ENCODE data around the gene DNAAF2. TPM values are rescaled to one million over a fixed set of nuclear protein-coding genes. Genes with fewer than 3 reads are reported as not detected.
A peak's percentile ranks its signal among the peaks of the same experiment; 100 is the strongest.

DNAAF2 gene
- total and polyA plus RNA-seq, 2 of the 13 experiments (the other 11 are each of a cell fraction or from before 2014, with no cell fraction given), result 6.1 to 13.6 TPM

GRCh38 chr14:49620182-49621113 lies 14.6 kb downstream of the DNAAF2 start, which contains the start of the genes MGAT2 and RPL36AL (continued):
- TF ChIP-seq ZUFSP (CRISPR knock-in tag; IDR thresholded peaks at IDR 0.05; ENCODE audit: borderline replicate concordance) (no peak), SAFB2 (CRISPR knock-in tag; IDR thresholded peaks at IDR 0.05; ENCODE audit: borderline replicate concordance, low read depth) (peak; percentile 16; the same call in 1 of the 2 replicates), REXO4 (CRISPR knock-in tag; IDR thresholded peaks at IDR 0.05; ENCODE audit: borderline replicate concordance) (no peak), PBX3 (CRISPR knock-in tag; IDR thresholded peaks at IDR 0.05; ENCODE audit: borderline replicate concordance) (peak; percentile 93), CHD4 (IDR thresholded peaks at IDR 0.05; ENCODE audit: borderline replicate concordance, low read length) (no peak), THYN1 (CRISPR knock-in tag; IDR thresholded peaks at IDR 0.05; ENCODE audit: borderline replicate concordance, low read depth) (no peak), ZNF749 (CRISPR knock-in tag; IDR thresholded peaks at IDR 0.05; ENCODE audit: borderline replicate concordance) (no peak), ZNF530 (CRISPR knock-in tag; IDR thresholded peaks at IDR 0.05; ENCODE audit: low read depth) (no peak), JUN (CRISPR knock-in tag; IDR thresholded peaks at IDR 0.05) (no peak), MYNN (CRISPR knock-in tag; IDR thresholded peaks at IDR 0.05; ENCODE audit: low read depth) (0 out of 2 replicates have a peak, but pooled peaks have one; percentile 37), RXRA (CRISPR knock-in tag; IDR thresholded peaks at IDR 0.05) (0 out of 2 replicates have a peak, but pooled peaks have one; percentile 11), ZNF570 (CRISPR knock-in tag; IDR thresholded peaks at IDR 0.05; ENCODE audit: borderline replicate concordance) (no peak), POLR2AphosphoS5 (IDR thresholded peaks at IDR 0.05; ENCODE audit: low read depth, low read length) (peak; percentile 97), CBFB (CRISPR knock-in tag; IDR thresholded peaks at IDR 0.05) (peak; percentile 59; the same call in 1 of the 2 replicates), NONO (IDR thresholded peaks at IDR 0.05) (no peak), NONO (CRISPR knock-in tag; conservative IDR thresholded peaks at IDR 0.05) (no peak; the same call in none of the 2 replicates), NR0B2 (CRISPR knock-in tag; IDR thresholded peaks at IDR 0.05) (no peak), ZNF282 (IDR thresholded peaks at IDR 0.05; ENCODE audit: partially characterized antibody) (no peak), AHDC1 (CRISPR knock-in tag; IDR thresholded peaks at IDR 0.05; ENCODE audit: borderline replicate concordance) (no peak)
